GM18867 (cell line): Measurements from ENCODE around the gene RAB3B.
A peak's percentile ranks its signal among the peaks of the same experiment; 100 is the strongest.
"Not testable (repeated sequence)": the region's sequence is repeated elsewhere in the genome, so short reads cannot be mapped to it uniquely, and the experiment has no call there.

Experiments used
- ATAC-seq: cut with Tn5 transposase; IDR thresholded peaks from one replicate; pipeline ENCODE4 v1.9.1; 2021; ENCODE audit warnings: mild to moderate bottlenecking, moderate library complexity; ENCODE audit not compliant: unreplicated experiment

The RAB3B gene

DNA sequence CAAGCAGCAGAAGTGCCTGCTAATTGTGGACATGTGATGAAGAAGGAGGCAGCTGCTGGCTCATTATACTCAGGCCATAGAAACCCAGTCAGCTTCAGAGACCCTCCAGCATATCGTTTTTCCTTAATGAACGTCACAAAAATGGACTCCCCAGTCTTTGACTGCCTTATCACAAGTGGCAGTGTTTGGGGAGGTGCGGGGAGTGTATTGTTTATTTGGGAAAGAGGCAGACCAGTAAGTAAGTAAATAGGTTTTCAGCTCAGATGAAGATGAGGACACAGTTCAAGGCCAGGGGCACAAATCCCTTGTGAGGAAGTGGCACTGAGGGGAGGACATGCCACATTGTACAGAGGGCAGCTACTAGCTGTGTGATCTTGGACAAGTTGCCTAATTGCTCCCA lies 68.5 kb downstream of the RAB3B start:
- ATAC-seq = no peak

DNA sequence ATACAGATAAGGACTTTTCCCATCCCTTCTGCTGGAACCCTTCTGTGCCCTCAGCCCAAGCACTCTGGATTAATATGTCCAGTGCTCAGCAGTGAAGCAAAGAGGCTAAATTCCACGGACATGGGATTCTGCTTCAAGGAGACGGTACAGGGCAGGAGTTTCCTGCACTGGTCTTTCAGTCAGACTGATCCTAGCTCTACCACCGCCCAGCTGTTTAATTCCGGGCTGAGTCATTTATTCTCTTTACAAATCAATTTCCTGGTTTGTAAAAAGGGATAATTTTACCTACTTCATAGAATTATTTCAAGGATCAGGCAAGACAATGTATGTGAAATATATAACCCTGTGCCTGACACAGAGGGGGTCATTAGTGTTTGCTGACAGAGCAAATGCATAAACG lies 70.4 kb downstream of the RAB3B start:
- no peak for ATAC-seq

DNA sequence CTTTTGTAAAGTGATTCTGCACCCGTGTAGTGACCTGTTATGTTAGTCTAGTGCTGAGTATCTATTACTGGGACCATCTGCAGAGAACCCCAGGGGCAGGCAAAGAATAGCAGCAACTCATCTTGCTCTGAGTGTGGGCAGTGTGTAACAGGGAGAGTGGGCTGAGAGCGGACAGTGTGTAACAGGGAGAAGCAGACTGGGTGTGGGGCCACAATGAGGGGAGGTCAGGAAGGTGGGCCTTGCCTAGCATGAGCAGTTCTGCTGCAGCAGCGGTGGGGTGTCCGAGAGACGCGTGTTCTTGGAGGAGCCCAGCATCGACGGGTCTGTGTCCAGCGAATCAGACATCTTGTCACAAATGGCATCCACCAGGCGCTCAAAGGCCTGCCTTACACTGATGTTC lies 70.8 kb downstream of the RAB3B start:
- ATAC-seq = no peak

DNA sequence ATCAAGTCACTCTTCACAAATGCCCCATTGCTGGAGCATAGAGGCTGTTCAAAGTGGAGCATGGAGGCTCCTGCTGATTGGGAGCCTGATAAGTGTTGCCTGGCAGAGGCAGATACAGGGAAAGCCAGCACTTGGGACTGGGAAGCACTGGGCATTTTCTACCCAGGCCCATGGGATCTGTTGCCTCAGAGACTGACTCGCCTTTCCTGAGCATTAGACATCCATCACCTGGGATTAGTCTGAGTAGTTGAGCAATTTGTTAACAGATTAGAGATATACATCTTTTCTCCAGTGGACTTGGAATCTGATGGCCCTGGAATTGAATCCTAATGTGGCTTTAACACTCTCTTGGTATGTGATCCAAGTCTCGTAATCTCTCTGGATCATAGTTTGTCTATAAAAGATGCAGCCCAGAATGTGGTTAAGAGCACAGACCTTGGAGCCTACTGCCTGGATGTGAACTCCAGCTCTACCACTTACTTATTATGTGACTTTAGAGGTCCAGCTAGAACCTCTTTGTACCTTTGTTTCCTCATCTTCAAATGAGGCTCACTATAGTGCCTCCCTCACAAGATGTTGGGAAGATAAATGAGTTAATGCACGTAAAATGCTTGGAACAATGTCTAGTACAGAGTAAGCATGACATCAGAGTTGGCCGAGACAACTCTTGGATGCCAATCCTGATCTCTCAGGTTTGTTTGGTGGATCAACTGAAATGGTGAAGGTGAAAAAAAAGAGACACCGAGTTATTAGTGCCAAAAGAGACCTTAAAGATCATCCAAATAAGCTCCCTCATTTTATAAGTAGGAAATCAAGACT lies 73.7 kb downstream of the RAB3B start:
- no peak for ATAC-seq

DNA sequence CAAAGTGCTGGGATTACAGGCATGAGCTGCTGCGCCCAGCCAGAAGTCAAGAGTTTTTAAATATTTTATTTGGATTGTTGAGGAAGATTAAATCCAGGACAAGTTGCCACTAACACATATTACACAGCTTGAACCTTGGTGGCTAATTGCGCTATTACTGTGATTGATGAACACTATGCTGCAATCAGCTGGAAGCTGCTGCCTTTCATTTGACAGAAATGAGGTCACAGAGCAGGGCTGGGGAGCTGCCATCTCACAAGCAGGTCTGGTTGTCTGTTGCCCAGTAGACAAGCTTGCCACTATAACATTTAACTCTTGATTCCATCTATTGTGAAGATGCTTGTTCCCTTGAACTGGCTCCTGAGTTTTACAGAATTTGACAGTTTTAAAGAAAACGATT lies 74.5 kb downstream of the RAB3B start:
- no peak for ATAC-seq

DNA sequence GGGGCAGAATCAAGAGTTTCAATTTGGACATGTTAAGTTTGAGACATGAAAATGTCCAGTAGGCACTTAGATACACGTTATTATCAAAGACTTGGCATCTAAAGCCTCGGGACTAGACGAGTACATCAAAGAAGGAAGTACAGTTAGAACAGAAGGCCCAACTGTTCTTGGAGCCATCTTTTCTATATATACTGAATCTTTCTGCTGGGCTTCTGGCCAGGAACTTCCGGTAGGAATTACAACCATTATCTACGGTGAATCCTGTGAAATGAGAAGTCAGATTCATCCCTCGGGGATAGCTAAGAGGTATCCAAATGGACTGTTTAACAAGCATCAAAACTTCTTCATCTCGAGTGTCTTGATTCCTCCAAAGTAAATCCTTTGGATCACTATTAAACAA lies 77.6 kb downstream of the RAB3B start:
- ATAC-seq = no peak

DNA sequence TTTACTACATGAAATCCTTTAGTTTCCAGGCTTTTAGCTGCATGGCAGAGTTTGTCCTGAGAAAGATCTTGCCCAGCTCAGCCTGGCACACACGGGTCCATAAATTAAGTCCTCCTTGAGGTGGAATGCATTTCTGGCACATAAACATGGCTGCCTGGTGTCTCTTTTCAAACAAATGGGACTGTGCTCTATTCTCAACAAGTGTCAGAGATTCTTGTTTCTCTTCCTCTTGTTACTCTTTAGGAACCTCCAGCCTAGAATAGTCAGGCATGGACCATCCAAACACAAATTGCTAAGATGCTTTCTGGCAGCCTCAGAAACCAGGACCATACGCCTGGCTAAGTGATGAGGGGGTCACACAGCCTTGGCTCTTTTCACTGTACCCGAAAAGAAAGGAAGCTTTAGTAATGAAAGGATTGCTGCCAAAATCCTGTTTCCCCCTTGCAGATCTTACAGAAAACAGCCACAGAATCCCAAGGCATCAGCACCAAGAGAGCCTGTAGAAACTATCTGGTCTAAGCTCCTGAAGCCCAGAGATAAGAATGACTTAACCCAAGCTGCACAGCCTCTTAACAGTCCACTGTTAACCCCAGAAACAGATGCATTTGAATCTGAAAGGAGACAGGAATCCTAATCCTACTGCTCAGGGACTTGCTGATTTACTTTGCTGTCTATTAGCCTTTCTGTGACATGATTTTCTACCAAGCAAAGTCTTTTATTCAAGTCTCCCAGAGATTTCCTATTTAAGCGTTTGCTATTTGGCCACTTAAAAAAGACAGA lies 80.1 kb downstream of the RAB3B start:
- no peak for ATAC-seq

DNA sequence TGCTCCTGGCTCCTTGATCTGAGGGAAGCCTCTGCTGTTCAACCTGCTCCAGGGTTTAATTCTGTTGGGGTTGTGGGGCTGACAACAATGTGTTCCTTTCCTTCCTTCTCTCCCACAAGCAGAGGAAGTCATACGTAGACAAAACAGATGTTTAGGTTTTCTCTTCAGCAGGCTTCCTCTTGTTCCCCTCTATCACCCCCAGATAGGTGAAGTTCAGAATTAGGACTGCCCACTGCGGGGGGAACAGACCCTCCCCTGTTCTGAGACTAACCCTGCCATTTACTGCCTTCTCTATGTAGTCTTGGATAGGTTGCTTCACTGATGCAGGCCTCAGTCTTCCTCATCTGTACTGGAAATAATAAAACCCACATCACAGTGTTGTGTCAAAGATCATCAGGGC lies 82.0 kb downstream of the RAB3B start:
- ATAC-seq = no peak

DNA sequence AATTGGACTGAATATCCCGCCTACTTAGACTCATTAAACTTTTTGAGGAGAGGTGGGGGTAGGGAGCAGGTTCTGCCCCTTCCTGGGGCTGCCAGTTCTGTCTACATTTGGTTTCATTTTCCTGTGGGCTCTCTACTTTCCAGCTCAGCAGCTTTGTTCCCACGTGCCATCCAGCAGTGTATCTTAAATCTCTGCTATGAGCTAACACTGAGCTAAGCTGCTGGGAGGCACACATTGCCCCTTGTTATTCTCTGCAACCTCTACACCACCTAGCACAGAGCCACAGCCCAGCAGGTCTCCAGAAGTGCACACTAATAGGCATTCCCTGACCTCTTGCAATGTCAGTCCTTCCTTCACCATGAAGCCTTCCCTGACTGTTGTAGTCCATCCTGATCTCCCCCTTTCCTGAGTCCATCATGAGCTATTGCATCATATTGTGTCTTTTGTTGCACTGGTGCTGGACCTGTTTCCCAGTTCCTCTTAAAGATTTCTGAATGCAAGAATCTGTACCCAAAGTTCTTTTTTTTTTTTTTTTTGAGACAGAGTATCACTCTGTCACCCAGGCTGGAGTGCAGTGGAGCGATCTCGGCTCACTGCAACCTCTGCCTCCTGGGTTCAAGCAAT lies 83.3 kb downstream of the RAB3B start:
- ATAC-seq = no peak

DNA sequence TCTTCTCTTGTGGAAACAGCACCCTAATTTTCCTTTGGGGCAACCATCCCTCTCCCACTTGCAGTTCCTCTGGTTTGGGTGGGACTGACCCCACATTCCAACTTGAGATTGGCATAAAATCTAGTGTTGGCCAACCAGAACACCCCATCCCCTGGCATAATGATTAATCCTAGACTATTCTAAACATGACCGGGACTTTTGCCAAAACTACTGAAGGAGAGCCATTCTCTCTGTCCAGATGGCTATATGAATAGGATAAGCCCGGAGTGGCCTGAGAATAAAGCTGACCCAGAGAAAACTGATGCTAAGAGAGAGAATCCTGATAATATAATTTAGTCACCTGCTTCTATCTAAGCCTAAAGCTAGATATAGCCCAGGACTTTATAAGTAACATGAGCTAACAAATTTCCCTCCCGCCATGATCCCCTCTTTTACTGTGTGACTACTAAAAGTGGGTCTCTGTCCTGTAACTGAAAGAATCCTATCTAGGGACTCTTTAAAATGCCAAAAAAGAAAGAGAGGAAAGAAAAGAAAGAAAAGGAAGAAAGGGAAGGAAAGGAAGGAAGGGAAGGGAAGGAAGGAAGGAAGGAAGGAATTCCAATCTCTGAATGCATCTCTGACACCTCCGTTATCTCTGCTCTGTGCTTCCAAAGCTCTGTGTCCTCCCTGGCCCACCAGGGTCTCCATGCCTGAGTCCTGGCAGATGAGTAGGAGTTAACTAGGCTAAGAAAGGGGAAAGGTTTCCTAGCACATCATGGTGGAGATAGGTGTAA lies 84.0 kb downstream of the RAB3B start:
- ATAC-seq = no peak

DNA sequence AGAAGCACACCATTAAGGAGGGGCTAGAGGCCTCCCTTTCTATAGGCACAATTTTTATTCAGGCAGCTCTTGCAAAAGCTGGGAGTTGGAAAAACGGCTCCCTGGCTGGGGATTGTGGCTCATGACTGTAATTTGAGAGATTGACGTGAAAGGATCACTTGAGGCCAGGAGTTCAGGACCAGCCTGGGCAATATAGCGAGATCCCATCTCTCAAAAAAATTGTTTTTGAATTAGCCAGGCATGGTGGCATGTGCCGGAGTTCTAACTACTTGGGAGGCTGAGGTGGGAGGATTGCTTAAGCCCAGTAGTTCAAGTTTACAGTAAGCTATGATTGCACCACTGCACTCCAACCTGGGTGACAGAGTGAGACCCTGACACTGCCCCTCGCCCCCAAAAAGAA lies 88.0 kb downstream of the RAB3B start:
- no peak for ATAC-seq

DNA sequence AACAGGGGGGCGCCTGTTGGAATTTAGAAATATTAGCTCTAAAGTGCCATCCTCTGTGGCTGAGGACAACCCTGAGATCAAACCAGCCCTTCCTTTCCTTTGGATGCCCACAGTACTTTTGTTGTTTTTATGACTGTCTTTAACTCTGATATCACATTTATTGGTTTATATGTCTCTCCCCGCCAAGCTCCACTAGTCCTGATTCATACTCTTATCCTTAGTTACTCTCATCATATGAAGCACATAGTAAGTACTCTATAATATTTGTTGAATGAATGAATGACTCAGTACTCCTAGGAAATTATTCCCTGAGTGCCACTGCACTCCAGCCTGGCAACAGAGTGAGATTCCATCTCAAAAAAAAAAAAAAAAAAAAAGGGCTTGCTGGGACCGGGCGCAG lies 89.3 kb downstream of the RAB3B start:
- ATAC-seq = no peak

DNA sequence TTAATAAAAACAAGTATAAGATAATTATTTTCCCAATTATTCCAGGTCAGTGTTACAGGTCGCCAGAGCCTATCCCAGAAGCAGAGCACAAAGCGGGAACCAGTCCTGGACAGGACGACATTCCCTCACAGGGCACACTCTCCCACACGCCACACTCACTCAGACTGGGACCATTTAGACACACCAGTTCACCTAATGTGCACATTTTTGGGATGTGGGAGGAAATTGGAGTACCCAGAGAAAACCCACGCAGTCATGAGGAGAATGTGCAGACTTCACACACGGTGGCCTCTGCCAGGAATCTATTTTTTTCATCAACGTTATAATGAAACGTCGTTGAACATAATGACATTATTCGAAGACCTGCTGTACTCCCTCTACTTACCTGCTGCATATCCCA lies 91.5 kb downstream of the RAB3B start:
- ATAC-seq = no peak

DNA sequence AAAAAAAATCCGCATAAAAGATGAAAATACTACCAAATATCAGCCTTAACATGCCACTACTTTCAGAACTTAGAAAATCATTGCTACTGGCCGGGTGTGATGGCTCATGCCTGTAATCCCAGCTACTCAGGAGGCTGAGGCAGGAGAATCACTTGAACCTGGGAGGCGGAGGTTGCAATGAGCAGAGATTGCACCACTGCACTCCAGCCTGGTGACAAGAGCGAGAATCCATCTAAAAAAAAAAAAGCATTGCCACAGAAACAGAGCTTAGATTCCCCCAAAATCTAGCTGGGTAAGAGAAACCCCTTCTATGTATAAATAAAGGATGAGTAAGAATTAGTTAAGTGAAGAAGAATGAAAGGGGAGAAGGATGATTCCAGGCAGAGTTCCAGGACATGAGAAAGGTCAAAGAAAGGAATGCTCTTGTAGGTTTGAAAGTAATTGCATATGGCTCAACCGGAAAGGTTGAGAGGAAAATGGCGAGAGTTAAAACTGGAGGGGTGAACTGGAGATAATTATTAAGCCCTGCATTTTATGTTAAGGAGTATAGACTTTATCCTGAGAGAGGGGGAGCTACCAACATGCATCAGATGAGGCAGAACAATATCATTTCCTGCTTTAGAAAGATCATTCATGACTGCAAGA lies 92.3 kb downstream of the RAB3B start:
- ATAC-seq = no peak

DNA sequence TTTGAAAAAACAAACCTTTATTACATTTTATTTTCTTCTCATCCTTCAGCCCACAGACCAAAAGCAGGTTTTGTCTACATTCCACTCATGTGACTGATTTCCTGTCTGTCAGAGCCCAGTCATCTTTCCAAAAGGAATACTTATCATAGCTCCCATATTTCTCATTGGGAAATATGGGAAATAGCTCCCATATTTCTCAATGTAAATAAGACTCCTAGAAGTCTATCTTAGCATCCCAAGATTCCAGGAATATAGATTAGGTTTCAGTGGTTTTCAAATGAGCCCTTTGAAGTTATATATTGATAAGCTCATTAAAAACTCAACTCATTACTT lies 92.8 kb downstream of the RAB3B start:
- no peak for ATAC-seq

DNA sequence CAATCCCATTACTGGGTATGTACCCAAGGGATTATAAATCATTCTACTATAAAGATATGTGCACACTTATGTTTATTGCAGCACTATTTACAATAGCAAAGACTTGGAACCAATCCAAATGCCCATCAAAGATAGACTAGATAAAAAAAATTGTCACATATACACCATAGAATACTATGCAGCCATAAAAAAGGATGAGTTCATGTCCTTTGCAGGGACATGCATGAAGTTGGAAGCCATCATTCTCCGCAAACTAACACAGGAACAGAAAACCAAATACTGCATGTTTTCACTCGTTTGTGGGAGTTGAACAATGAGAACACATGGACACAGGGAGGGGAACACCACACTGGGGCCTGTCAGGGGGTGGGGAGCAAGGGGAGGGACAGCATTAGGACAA lies 95.8 kb downstream of the RAB3B start:
- ATAC-seq = not testable (repeated sequence)

DNA sequence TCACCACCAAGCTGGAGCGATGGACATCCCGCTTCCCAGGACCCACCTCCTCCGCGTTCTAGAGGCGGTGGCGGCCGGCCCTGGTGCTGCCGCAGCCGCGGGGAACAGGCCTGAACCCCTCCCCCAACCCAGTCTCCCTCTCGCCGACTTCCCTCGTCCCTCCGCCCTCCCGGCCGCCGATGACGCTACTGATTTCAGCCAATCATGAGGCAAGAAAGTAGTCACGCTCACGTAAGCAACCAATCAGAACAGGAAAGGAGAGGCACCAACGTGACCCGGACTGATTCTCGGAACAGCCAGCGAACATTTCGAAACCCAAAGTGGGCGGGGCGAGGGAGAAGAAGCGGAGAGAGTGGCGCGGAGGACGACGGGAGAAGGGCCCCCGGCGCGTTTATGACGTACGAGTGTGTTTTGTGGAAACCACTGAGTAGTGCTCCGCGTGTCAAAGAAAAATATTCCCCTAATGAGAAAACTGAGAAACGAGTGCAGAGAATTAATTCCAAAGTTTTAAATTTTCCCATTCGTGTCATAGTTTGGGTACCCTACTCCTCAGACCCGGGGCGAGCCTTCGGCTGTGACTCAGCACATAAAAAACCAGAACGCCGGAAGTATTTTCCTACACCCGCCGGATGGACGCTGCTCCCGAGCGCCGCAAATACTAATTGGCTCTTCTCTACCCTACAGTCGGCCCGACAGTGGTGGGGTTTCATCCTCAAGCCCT lies 111.7 kb downstream of the RAB3B start, which contains the start of gene NRDC:
Gene NRDC, minus strand, starts transcription at position 112 of the 721 bp plus-strand sequence. CDS start 112 bp downstream, outside the sequence.
- peak; percentile 93 for ATAC-seq

DNA sequence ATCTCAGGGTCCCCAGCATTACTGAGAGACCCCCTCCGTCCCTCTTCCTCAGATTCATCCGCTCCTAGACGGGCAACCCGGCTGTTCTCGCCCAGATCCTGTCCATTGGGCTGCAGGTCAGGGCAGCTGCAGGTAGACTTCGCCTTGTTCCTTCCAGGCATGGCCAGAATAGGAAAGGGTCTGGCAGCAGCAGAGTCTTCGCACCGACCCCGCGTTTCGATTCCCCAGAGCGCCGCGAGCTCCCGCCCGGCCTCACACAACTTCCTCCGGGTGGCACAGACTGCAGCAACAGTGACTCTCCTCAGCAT lies 112.2 kb downstream of the RAB3B start:
- no peak for ATAC-seq

DNA sequence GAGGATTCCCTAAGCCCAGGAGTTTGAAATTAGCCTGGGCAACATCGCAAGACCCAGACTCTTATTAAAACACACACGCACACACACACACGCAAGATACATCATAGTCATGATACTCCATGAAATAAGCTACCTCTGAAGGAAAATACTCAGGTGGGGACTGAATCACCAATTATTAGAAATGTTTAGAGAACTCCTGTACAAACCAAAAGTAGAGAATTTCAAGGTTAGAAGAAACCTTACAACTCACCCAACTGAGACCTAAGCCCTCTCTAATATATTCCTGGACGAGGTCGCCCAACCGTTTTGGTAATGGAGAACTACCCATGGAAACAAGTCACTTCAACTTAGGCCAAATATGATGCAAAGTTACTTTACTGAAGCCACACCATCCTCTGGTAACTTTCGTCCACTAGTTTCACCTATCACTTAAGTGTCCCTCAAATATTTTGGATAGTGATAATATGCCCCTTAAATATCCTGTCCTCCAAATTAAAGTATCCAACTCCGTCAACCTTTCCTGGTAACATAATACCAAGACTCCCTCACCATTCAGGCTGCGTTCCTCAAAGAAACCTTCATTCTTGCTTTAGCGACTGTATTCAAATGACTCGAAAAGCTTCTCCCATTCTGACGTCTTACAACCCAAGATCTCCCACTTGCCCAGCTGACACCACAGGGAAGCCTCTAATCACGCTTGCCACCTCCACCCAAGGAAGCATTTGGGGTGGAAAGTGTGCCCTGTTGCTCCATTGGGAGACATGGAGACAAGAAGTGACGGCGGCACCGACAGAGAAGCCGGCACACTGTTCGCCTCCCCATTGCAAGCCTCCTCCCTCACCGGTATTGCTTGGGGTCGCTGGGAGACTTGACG lies 112.8 kb downstream of the RAB3B start:
- no peak for ATAC-seq
